Melanocyte of skin (primary cell): ENCODE data around the gene TMPRSS15. TPM values are rescaled to one million over a fixed set of nuclear protein-coding genes. Genes with fewer than 3 reads are reported as not detected.

Experiments used
- total RNA-seq, 2 donors: library from RNA; depleted of rRNA; stranded (reverse); fragments of >200 nt; gene quantifications; 2 replicates each; pipeline ENCODE4 v1.2.3, GENCODE V29; 2012

The TMPRSS15 gene
- total RNA-seq: not detected

DNA sequence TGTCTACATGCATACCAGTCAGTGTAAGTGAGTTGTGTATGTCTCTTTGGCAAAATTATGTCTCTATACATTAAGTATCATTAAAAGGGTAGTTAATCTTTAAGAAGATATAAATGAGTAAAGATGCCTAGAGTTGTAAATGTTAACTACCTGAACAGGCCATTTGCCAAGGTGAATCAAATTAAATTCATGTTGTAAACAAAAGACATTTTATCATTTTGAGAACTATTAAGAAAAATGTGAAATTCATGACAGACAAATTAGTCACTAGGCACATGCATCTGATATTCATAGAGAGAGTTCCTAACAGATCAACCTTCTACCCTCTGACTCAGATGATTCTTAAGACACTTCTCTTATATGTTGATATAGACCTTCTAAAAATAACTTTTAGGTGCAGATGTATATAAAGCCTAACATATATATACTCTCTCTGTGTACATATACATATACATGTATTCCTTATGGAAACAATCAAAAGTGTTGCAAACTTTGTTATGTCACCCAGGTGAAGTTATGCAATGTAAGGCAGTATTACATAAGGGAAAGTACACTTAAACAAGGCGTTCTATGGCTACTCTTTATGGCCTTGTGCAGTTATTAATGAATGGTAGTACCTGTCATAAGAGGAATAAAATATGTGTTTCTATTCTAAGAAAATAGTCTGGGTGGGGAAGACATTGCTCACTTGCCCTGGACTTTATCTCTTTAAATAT lies at the start of gene TMPRSS15:
TSS of gene TMPRSS15 (minus strand) at position 51 of the 716 bp plus-strand sequence. CDS start 163 bp downstream, outside the sequence.

DNA sequence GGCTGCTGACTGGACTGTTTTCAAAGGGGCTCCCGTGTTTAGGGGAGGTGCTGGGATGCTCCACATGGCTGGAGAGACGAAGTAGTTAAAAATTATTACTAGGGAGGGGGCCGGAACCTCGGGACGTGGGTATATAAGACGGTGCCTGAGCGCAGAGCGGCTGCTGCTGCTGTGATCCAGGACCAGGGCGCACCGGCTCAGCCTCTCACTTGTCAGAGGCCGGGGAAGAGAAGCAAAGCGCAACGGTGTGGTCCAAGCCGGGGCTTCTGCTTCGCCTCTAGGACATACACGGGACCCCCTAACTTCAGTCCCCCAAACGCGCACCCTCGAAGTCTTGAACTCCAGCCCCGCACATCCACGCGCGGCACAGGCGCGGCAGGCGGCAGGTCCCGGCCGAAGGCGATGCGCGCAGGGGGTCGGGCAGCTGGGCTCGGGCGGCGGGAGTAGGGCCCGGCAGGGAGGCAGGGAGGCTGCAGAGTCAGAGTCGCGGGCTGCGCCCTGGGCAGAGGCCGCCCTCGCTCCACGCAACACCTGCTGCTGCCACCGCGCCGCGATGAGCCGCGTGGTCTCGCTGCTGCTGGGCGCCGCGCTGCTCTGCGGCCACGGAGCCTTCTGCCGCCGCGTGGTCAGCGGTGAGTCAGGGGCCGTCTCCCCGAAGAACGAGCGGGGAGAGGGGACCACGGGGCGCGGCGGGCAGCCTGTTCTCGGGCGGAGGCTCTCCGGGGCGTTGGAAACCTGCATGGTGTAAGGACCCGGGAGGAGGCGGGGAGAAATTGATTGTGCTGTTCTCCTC lies 158.7 kb downstream of the TMPRSS15 start, which contains the start of gene CHODL:
TSS of gene CHODL (plus strand) at position 163 of the 793 bp plus-strand sequence. CDS start at position 554, 391 bp downstream.

Other genes with a start within 250 kb of the TMPRSS15 start
- not detected for gene CHODL, start 159.0 kb downstream of the TMPRSS15 start, total RNA-seq